ENCODE results near the gene NCOA7. TPM values are rescaled to one million over a fixed set of nuclear protein-coding genes. Genes with fewer than 3 reads are reported as not detected.

NCOA7 gene
- total RNA-seq, 4 donors from 2014 or later: 18.1 to 31.4 (median 26.7) TPM

GRCh38 chr6:125747589-125748405 lies 43.0 kb upstream of the NCOA7 start:
- peaks cover 0 to 38% (median 7%) of the 10 kb centered on the region in 3 donors for H3K4me1 ChIP-seq
- TF ChIP-seq CTCF (IDR thresholded peaks at IDR 0.05) (no peak), EP300 (IDR thresholded peaks at IDR 0.05) (no peak)
- H3K9me3 ChIP-seq: no peaks in the 10 kb centered on the region
- 1% methylated on average over 12 of the region's 76 CpGs; no CpG with 5 or more reads in 1 of the 2 donors for WGBS, 2 donors (ENCODE audit: low coverage in 1 of 2)
- peak overlapping the region; percentile 19 to 94 (median 82) for H3K27ac ChIP-seq
- peaks cover 74% of the 10 kb centered on the region for H3K27me3 ChIP-seq
- no peaks in the 10 kb centered on the region for H3K36me3 ChIP-seq
- no peak for ATAC-seq
- peak overlapping the region; percentile 52 to 72 for H3K4me3 ChIP-seq

GRCh38 chr6:125748406-125749172 lies 42.2 kb upstream of the NCOA7 start:
- Histone ChIP-seq H3K4me1 (peaks cover 0 to 38% (median 7%) of the 10 kb centered on the region in 3 donors), H3K36me3 (no peaks in the 10 kb centered on the region), H3K4me3 (peak overlapping the region; percentile 52 to 72), H3K9me3 (no peaks in the 10 kb centered on the region), H3K27ac (peak overlapping the region; percentile 19 to 94 (median 82)), H3K27me3 (peaks cover 81% of the 10 kb centered on the region)
- TF ChIP-seq CTCF (IDR thresholded peaks at IDR 0.05) (peak in 1 of 4 experiments; percentile 9), EP300 (IDR thresholded peaks at IDR 0.05) (no peak)
- no peak for ATAC-seq
- WGBS, 2 donors (ENCODE audit: low coverage in 1 of 2): 0 to 4% methylated on average over 7 to 13 of the region's 42 CpGs

- peak; percentile 95 for ATAC-seq
- TF ChIP-seq POLR2AphosphoS5 (IDR thresholded peaks at IDR 0.05) (peak; percentile 47), EP300 (IDR thresholded peaks at IDR 0.05) (no peak), POLR2A (IDR thresholded peaks at IDR 0.05) (peak; percentile 43 to 62), CTCF (IDR thresholded peaks at IDR 0.05) (peak in 3 of 4 experiments; percentile 38 to 61 (median 45))
- WGBS, 2 donors (ENCODE audit: low coverage in 1 of 2): 1% methylated on average over 14 of the region's 95 CpGs; no CpG with 5 or more reads in 1 of the 2 donors
- Histone ChIP-seq H3K36me3 (no peaks in the 10 kb centered on the region), H3K9me3 (no peaks in the 10 kb centered on the region), H3K27ac (peak within 1 kb of the TSS; percentile 25 to 94 (median 82)), H3K4me1 (peaks cover 0 to 38% (median 7%) of the 10 kb centered on the region in 3 donors), H3K4me3 (peak within 1 kb of the TSS; percentile 52 to 72), H3K27me3 (peaks cover 84% of the 10 kb centered on the region)
These were observed 41.4 kb upstream of the NCOA7 start, which contains the start of gene HEY2 for GRCh38 chr6:125749173-125749864. TSS of gene HEY2 (plus strand) at chr6:125749632. CDS start at chr6:125749777, 145 bp downstream.

GRCh38 chr6:125749865-125750691 lies 40.7 kb upstream of the NCOA7 start:
- Histone ChIP-seq H3K27ac (peak overlapping the region; percentile 25 to 94 (median 82)), H3K27me3 (peaks cover 91% of the 10 kb centered on the region), H3K36me3 (no peaks in the 10 kb centered on the region), H3K4me1 (peaks cover 0 to 38% (median 7%) of the 10 kb centered on the region in 3 donors), H3K9me3 (no peaks in the 10 kb centered on the region), H3K4me3 (peak overlapping the region; percentile 52 to 72)
- TF ChIP-seq EP300 (IDR thresholded peaks at IDR 0.05) (no peak), CTCF (IDR thresholded peaks at IDR 0.05) (no peak), POLR2A (IDR thresholded peaks at IDR 0.05) (no peak), POLR2AphosphoS5 (IDR thresholded peaks at IDR 0.05) (no peak)
- whole genome bisulfite sequencing, 2 donors (ENCODE audit: low coverage in 1 of 2): 6 to 7% methylated on average over 22 to 26 of the region's 35 CpGs
- no peak for ATAC-seq
